ENCODE data around the gene GRK5.

GRK5 gene

GRCh38 chr10:119323085-119324016 lies 116.0 kb downstream of the GRK5 start:
- DNase-seq, result no peak

GRCh38 chr10:119325131-119325530 lies 117.8 kb downstream of the GRK5 start:
- DNase-seq, result no peak

GRCh38 chr10:119326167-119326566 lies 118.8 kb downstream of the GRK5 start:
- no peak for DNase-seq

GRCh38 chr10:119327096-119327745 lies 119.8 kb downstream of the GRK5 start:
- DNase-seq, result no peak

GRCh38 chr10:119328223-119328622 lies 120.9 kb downstream of the GRK5 start:
- DNase-seq, result no peak

- no peak for DNase-seq
These were observed 123.0 kb downstream of the GRK5 start for GRCh38 chr10:119330342-119330741.

- DNase-seq, result no peak
These were observed 123.7 kb downstream of the GRK5 start for GRCh38 chr10:119331061-119331460.

- peak; percentile 38 for DNase-seq
These were observed 125.9 kb downstream of the GRK5 start for GRCh38 chr10:119333146-119333792.

GRCh38 chr10:119335671-119336353 lies 128.4 kb downstream of the GRK5 start:
- no peak for DNase-seq

- no peak for DNase-seq
These were observed 129.2 kb downstream of the GRK5 start for GRCh38 chr10:119336599-119336998.

GRCh38 chr10:119337223-119337622 lies 129.9 kb downstream of the GRK5 start:
- no peak for DNase-seq

- no peak for DNase-seq
These were observed 130.5 kb downstream of the GRK5 start for GRCh38 chr10:119337796-119338432.

- no peak for DNase-seq
These were observed 131.7 kb downstream of the GRK5 start for GRCh38 chr10:119339109-119339508.

GRCh38 chr10:119340893-119341458 lies 133.6 kb downstream of the GRK5 start:
- no peak for DNase-seq

GRCh38 chr10:119341459-119342301 lies 134.3 kb downstream of the GRK5 start:
- no peak for DNase-seq

GRCh38 chr10:119342335-119342734 lies 135.0 kb downstream of the GRK5 start:
- DNase-seq, result no peak

- DNase-seq, result no peak
These were observed 135.7 kb downstream of the GRK5 start for GRCh38 chr10:119343011-119343601.

GRCh38 chr10:119344381-119344780 lies 137.0 kb downstream of the GRK5 start:
- DNase-seq, result peak; percentile 72

- DNase-seq, result peak; percentile 17
These were observed 138.9 kb downstream of the GRK5 start for GRCh38 chr10:119346095-119346832.

Measured in NCI-H2171 (cell line).